Smooth muscle cell of bladder (primary cell): ENCODE results near the gene CD86. TPM values are rescaled to one million over a fixed set of nuclear protein-coding genes. Genes with fewer than 3 reads are reported as not detected.

Source experiments
- total RNA-seq: library from RNA; depleted of rRNA; stranded (reverse); fragments of >200 nt; gene quantifications from 2 replicates; pipeline ENCODE4 v1.2.3, GENCODE V29; 2014

The CD86 gene
- not detected in 2 replicates for total RNA-seq

GRCh38 chr3:122055215-122055614 lies at the start of gene CD86:
CD86 (plus strand) TSS chr3:122055362; CDS start chr3:122055490, 128 bp downstream.

GRCh38 chr3:122021811-122022401 lies 33.3 kb upstream of the CD86 start, which contains the start of gene ILDR1:
ILDR1 (minus strand) TSS chr3:122022247; CDS start chr3:122022077, 170 bp downstream.

Other genes with a start within 250 kb of the CD86 start
- 11.7 and 13.7 TPM in 2 replicates for gene IQCB1, start 220.3 kb upstream of the CD86 start, total RNA-seq
- gene EAF2, start 220.2 kb upstream of the CD86 start, total RNA-seq = 2.4 and 3.1 TPM in 2 replicates
- gene SLC15A2, start 161.0 kb upstream of the CD86 start, total RNA-seq = 0.14 and 0.37 TPM in 2 replicates
- not detected in 2 replicates for gene ILDR1, start 33.1 kb upstream of the CD86 start, total RNA-seq
- gene CASR, start 128.3 kb downstream of the CD86 start, total RNA-seq = not detected in 2 replicates